T-helper 2 cell treated with Interferon-gamma antibody and Interleukin-4, amounts not matched to agents 5 μg/mL and 100 μg/mL, for 36 hours (primary cell): ENCODE measurements around the gene TMEM239.
A peak's percentile ranks its signal among the peaks of the same experiment; 100 is the strongest.
"Not testable (repeated sequence)": the region's sequence is repeated elsewhere in the genome, so short reads cannot be mapped to it uniquely, and the experiment has no call there.

ENCODE experiments used
- DNase-seq: peaks from one replicate; pipeline ENCODE4 v3.0.0; 2021; ENCODE audit warnings: low spot score
- H3K27ac Mint-ChIP-seq: one replicate; pipeline ENCODE4 v1.8.0; 2021; ENCODE audit warnings: mild to moderate bottlenecking, mixed read lengths
- H3K27me3 Mint-ChIP-seq: one replicate; pipeline ENCODE4 v1.8.0; 2021; ENCODE audit warnings: low read depth, mixed read lengths
- H3K36me3 Mint-ChIP-seq: one replicate; pipeline ENCODE4 v1.8.0; 2021; ENCODE audit warnings: low read depth, mixed read lengths
- H3K4me1 Mint-ChIP-seq: one replicate; pipeline ENCODE4 v1.8.0; 2021; ENCODE audit warnings: low read depth, mixed read lengths
- H3K4me3 Mint-ChIP-seq: one replicate; pipeline ENCODE4 v1.8.0; 2022; ENCODE audit warnings: mild to moderate bottlenecking, moderate library complexity, mixed read lengths
- H3K9me3 Mint-ChIP-seq: one replicate; pipeline ENCODE4 v1.8.0; 2021; ENCODE audit warnings: mixed read lengths

Gene TMEM239

GRCh38 chr20:2820896-2821869 is 5.0 kb downstream of the TMEM239 start:
- peaks cover 15% of the 10 kb centered on the region for H3K4me1 Mint-ChIP-seq
- H3K9me3 Mint-ChIP-seq: no peaks in the 10 kb centered on the region
- peaks cover 37% of the 10 kb centered on the region for H3K27me3 Mint-ChIP-seq
- no peak for DNase-seq
- peak overlapping the region; percentile 13 for H3K27ac Mint-ChIP-seq
- no peaks in the 10 kb centered on the region for H3K36me3 Mint-ChIP-seq
- peak overlapping the region; percentile 56 for H3K4me3 Mint-ChIP-seq

- no peaks in the 10 kb centered on the region for H3K9me3 Mint-ChIP-seq
- H3K4me1 Mint-ChIP-seq: peaks cover 23% of the 10 kb centered on the region
- H3K27me3 Mint-ChIP-seq: peaks cover 46% of the 10 kb centered on the region
- peak; percentile 26 for DNase-seq
- no peaks in the 10 kb centered on the region for H3K36me3 Mint-ChIP-seq
- no peak overlapping the region for H3K27ac Mint-ChIP-seq
- peak overlapping the region; percentile 56 for H3K4me3 Mint-ChIP-seq
Measured at GRCh38 chr20:2822073-2822472, 5.9 kb downstream of the TMEM239 start.

GRCh38 chr20:2825761-2826160 is 9.6 kb downstream of the TMEM239 start:
- Mint-ChIP-seq H3K27me3 (peaks cover 53% of the 10 kb centered on the region), H3K9me3 (no peaks in the 10 kb centered on the region)

GRCh38 chr20:2826655-2827054 is 10.5 kb downstream of the TMEM239 start:
- H3K27ac Mint-ChIP-seq: no peak overlapping the region
- peaks cover 21% of the 10 kb centered on the region for H3K4me1 Mint-ChIP-seq
- no peaks in the 10 kb centered on the region for H3K36me3 Mint-ChIP-seq
- DNase-seq: no peak
- no peak overlapping the region for H3K4me3 Mint-ChIP-seq
- H3K9me3 Mint-ChIP-seq: no peaks in the 10 kb centered on the region
- H3K27me3 Mint-ChIP-seq: peaks cover 50% of the 10 kb centered on the region

More at GRCh38 chr20:2825761-2826160, 9.6 kb downstream of the TMEM239 start:
- no peak for DNase-seq
- peak overlapping the region; percentile 51 for H3K4me3 Mint-ChIP-seq
- H3K36me3 Mint-ChIP-seq: no peaks in the 10 kb centered on the region
- no peak overlapping the region for H3K27ac Mint-ChIP-seq
- peaks cover 24% of the 10 kb centered on the region for H3K4me1 Mint-ChIP-seq

DNA sequence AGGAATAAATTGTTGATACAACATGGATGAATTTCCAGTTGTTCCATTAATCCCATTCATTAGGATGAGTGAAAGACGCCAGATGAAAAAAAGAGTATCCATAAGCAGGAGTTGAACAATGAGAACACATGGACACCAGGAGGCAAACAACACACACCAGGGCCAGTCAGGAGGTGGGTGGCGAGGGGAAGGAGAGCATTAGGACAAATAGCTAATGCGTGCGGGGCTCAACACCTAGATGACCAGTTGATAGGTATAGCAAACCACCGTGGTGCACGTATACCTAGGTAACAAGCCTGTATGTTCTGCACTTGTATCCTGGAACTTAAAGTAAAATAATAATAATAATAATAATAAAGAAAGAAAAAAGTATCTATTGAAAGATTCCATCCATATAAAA is 13.2 kb downstream of the TMEM239 start:
- H3K27ac Mint-ChIP-seq: no peak overlapping the region
- peaks cover 18% of the 10 kb centered on the region for H3K4me1 Mint-ChIP-seq
- no peak for DNase-seq
- H3K27me3 Mint-ChIP-seq: peaks cover 51% of the 10 kb centered on the region
- H3K9me3 Mint-ChIP-seq: no peaks in the 10 kb centered on the region
- no peak overlapping the region for H3K4me3 Mint-ChIP-seq
- peaks cover 1% of the 10 kb centered on the region for H3K36me3 Mint-ChIP-seq

- not testable (repeated sequence) for H3K4me3 Mint-ChIP-seq, H3K36me3 Mint-ChIP-seq, H3K9me3 Mint-ChIP-seq, DNase-seq, H3K27ac Mint-ChIP-seq
- Mint-ChIP-seq H3K4me1 (peaks cover 12% of the 10 kb centered on the region), H3K27me3 (peaks cover 46% of the 10 kb centered on the region)
Measured at GRCh38 chr20:2831206-2831605, 15.0 kb downstream of the TMEM239 start.

DNA sequence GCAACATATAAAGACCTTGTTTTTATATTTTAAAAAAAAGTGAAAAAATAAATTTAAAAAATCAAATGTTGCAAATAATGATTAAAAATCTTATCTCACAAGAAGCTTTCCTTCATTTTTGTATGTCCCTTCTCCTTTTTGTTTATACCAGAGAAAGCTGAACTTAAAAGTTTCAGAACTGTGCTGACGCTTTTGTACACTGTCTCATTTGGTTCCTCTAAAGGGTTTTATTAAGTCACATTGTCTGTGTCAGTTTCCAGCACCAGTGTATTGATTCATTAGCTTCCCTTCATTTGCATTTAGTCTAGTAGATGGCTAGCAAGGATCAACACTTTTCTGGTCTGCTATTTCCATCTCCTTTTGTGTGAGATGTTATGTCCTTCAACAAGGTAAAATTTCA is 17.6 kb downstream of the TMEM239 start:
- no peak for DNase-seq

DNA sequence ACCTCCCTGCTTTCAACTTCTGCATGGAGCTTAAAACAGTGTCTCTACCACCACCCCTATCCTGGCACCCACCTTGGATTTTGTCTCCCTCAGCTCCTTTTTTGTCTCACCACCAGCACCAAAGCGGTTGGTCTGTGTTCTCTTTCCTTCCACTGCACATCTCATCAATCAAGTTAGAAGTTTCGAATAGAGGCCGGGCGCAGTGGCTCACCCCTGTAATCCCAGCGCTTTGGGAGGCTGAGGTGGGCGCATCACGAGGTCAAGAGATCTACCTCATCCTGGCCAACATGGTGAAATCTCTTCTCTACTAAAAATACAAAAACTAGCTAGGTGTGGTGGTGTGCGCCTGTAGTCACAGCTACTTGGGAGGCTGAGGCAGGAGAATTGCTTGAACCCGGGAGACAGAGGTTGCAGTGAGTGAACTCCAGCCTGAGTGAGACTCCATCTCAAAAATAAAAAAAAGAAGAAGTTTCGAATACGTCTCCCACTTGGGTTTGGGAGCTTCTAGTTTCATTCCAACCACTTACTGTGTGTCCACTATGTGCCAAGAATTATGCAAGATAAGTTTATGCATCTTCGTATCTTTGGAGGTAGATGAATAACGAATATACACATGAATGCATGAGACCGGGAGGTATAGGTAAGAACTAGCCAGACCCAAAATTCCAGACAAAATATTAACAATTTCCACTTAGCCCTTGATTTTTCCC is 18.4 kb downstream of the TMEM239 start:
- H3K27ac Mint-ChIP-seq: no peak overlapping the region
- H3K4me1 Mint-ChIP-seq: peaks cover 7% of the 10 kb centered on the region
- peaks cover 14% of the 10 kb centered on the region for H3K27me3 Mint-ChIP-seq
- no peak overlapping the region for H3K4me3 Mint-ChIP-seq
- H3K36me3 Mint-ChIP-seq: peaks cover 5% of the 10 kb centered on the region
- H3K9me3 Mint-ChIP-seq: no peaks in the 10 kb centered on the region
- DNase-seq: no peak

More for the DNA sequence above, 17.6 kb downstream of the TMEM239 start:
- Mint-ChIP-seq H3K9me3 (no peaks in the 10 kb centered on the region), H3K27me3 (peaks cover 20% of the 10 kb centered on the region), H3K4me3 (no peak overlapping the region), H3K36me3 (peaks cover 3% of the 10 kb centered on the region), H3K27ac (no peak overlapping the region), H3K4me1 (peaks cover 2% of the 10 kb centered on the region)

GRCh38 chr20:2835331-2835796 is 19.2 kb downstream of the TMEM239 start:
- Mint-ChIP-seq H3K36me3 (peaks cover 5% of the 10 kb centered on the region), H3K27me3 (peaks cover 5% of the 10 kb centered on the region), H3K4me3 (no peak overlapping the region), H3K27ac (no peak overlapping the region), H3K4me1 (peaks cover 7% of the 10 kb centered on the region), H3K9me3 (no peaks in the 10 kb centered on the region)
- DNase-seq: no peak

DNA sequence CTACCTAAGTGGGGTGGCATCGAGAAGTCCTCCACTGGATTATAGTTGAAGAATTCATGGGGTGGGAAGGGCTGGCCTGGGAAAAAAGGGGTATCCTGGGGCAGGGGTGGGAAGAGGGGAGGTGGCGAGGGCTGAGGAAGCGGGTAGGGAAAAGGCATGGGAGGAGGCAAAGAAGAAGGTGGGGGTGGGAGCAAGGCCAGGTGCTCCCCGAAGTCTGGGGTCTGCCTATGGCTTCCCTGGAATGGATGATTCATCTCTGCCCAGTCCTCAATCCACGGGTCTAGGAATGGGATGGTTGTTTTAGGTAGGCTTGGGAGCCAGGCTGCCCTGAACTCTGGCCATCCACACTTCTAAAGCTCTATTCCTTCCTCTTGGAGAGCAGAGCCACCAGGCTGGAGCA is 19.9 kb downstream of the TMEM239 start:
- Mint-ChIP-seq H3K4me1 (peaks cover 7% of the 10 kb centered on the region), H3K36me3 (peaks cover 5% of the 10 kb centered on the region), H3K27me3 (peaks cover 5% of the 10 kb centered on the region), H3K4me3 (no peak overlapping the region), H3K9me3 (no peaks in the 10 kb centered on the region), H3K27ac (no peak overlapping the region)
- DNase-seq: no peak

- Mint-ChIP-seq H3K27ac (no peak overlapping the region), H3K4me1 (peaks cover 10% of the 10 kb centered on the region), H3K27me3 (no peaks in the 10 kb centered on the region), H3K4me3 (no peak overlapping the region), H3K9me3 (no peaks in the 10 kb centered on the region), H3K36me3 (peaks cover 6% of the 10 kb centered on the region)
- no peak for DNase-seq
Measured at GRCh38 chr20:2837221-2837960, 21.2 kb downstream of the TMEM239 start.

GRCh38 chr20:2838170-2838797 is 22.1 kb downstream of the TMEM239 start:
- no peaks in the 10 kb centered on the region for H3K9me3 Mint-ChIP-seq
- H3K27me3 Mint-ChIP-seq: no peaks in the 10 kb centered on the region
- no peak overlapping the region for H3K27ac Mint-ChIP-seq
- peaks cover 10% of the 10 kb centered on the region for H3K36me3 Mint-ChIP-seq
- peaks cover 10% of the 10 kb centered on the region for H3K4me1 Mint-ChIP-seq
- no peak for DNase-seq
- peak overlapping the region; percentile 17 for H3K4me3 Mint-ChIP-seq
